Cerebellar nuclear complex (tissue), 1 donor: ENCODE measurements around the gene ANAPC2.
A peak's percentile ranks its signal among the peaks of the same experiment; 100 is the strongest.

ENCODE experiments used
- DNase-seq, 2 experiments: peaks; one replicate each; lab custom pipeline; 2025; lab: John Stamatoyannopoulos, UW

ANAPC2 gene

GRCh38 chr9:137215196-137215986 is 27.0 kb upstream of the ANAPC2 start:
- no peak for DNase-seq

DNA sequence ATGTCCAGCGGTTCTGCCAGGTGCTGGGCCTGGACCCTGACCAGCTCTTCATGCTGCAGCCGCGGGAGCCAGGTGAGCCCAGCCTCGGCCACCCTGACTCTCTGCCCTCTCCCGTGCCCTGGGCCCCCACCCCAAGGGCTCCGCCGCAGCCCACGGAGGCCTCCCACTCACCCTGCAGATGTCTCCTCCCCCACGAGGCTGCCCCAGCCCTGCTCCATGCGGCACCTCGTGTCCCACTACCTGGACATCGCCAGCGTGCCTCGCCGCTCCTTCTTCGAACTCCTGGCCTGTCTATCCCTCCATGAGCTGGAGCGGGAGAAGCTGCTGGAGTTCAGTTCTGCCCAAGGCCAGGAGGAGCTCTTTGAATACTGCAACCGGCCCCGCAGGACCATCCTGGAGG is 26.3 kb upstream of the ANAPC2 start:
- DNase-seq: no peak

DNA sequence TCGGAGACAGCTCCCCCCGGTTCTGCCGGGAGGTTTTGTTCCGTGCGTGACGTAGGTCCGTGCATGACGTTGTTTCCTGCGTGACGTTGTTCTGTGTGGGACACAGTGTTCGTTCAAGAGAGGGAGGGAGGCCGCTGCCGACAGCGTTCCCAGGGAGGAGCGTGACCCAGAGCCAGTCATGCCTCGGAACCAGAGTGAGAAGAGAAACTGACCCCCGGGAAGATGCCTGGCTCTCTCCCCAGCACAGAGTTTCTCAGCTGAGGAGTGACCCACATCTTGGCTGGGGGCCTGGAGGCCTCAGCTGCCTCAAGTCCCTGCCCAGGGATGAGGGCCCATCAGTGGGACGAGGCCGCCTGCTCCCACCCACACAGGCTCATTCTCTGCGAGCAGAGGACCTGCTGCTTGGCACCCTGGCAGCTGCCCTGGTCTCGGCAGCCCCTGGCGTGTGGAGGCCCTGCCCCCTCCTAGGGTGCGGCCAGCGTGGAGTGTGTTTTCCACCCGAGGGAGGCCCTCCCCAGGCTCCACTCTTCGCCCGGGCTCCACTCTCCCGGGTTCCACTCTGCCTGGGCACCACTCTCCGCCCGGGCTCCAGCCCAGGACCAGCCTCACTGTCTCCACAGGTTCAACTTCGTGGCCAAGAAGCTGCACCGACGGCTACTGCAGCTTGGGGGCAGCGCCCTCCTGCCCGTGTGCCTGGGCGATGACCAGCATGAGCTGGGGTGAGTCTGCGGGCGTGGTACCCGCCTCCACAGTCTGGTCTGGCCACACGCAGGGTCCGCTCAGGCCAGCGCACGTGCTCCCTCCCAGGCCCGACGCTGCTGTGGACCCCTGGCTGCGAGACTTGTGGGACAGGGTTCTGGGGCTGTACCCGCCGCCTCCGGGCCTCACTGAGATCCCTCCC is 25.1 kb upstream of the ANAPC2 start:
- DNase-seq: no peak

- no peak for DNase-seq
Observed at GRCh38 chr9:137212520-137212919, 24.2 kb upstream of the ANAPC2 start.

DNA sequence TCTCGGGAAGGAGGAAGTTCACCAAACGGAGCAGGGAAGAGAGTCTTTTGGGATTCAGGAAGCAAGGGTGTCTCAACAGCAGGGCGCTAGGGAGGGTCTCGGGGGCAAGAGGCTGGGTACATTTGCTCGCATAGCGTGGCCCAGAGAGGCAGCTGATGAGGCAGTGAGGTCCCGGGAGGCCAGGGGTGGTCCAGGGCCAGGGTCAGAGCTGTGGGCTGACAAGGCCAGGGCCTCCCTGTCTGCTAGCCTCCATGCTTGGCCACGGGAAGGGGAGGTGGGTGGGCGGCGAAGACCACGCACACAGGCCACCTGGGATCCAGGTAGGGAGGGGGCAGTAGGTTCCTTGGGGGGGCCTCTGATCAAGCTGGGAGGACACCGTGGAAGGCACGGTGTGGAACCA is 23.2 kb upstream of the ANAPC2 start:
- no peak for DNase-seq

DNA sequence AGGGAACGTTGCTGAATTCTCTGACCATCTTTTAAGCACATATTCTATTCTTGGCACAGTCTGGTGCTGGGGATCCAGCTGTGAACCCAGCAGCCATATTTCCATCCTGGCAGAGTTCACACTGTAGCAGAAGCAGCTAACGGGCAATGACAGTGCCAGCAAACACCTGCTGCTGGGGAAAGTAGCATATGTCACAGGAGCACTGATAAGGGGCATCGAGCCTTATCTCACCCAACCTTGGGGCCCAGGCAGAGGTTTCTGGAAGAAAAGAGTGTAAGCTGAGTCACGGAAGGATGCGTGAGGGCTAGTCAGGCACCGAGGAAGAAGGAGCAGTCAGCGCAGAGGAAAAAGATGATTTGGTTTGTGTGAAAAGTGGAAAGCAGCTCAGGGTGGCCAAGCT is 18.2 kb upstream of the ANAPC2 start:
- no peak for DNase-seq

- DNase-seq: peak in 1 of 2 experiments; percentile 71
Observed at GRCh38 chr9:137205126-137206069, 17.0 kb upstream of the ANAPC2 start, which contains the start of the genes NDOR1 and TMEM203. Gene NDOR1, plus strand, starts transcription at chr9:137205700. Its CDS starts 78 bp downstream, at chr9:137205778. Gene TMEM203, minus strand, starts transcription at chr9:137205648. Its CDS starts 234 bp downstream, at chr9:137205414.

- DNase-seq: no peak
Observed at GRCh38 chr9:137204731-137205125, 16.4 kb upstream of the ANAPC2 start.

DNA sequence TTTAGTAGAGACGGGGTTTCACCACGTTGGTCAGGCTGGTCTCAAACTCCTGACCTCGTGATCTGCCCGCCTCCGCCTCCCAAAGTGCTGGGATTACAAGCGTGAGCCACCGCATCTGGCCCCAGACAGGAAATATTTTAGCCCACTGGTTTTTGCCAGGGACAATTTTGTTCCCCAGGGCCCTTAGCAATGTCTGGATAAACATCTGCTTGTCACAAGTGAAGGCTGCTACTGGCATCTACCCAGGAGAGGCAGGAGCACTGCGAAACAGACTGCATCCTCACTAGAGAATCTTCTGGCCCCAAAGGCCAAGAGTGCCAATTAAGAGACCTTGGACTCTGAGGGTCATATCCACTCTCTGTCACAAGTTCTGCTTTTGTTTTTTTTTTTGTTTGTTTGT is 14.6 kb upstream of the ANAPC2 start:
- no peak for DNase-seq

GRCh38 chr9:137201205-137201868 is 13.0 kb upstream of the ANAPC2 start:
- no peak for DNase-seq

GRCh38 chr9:137200311-137201204 is 12.2 kb upstream of the ANAPC2 start, which contains the start of gene TPRN:
Gene TPRN, minus strand, starts transcription at chr9:137200741. Its CDS starts 30 bp downstream, at chr9:137200711.
- peak; percentile 97 to 98 for DNase-seq

DNA sequence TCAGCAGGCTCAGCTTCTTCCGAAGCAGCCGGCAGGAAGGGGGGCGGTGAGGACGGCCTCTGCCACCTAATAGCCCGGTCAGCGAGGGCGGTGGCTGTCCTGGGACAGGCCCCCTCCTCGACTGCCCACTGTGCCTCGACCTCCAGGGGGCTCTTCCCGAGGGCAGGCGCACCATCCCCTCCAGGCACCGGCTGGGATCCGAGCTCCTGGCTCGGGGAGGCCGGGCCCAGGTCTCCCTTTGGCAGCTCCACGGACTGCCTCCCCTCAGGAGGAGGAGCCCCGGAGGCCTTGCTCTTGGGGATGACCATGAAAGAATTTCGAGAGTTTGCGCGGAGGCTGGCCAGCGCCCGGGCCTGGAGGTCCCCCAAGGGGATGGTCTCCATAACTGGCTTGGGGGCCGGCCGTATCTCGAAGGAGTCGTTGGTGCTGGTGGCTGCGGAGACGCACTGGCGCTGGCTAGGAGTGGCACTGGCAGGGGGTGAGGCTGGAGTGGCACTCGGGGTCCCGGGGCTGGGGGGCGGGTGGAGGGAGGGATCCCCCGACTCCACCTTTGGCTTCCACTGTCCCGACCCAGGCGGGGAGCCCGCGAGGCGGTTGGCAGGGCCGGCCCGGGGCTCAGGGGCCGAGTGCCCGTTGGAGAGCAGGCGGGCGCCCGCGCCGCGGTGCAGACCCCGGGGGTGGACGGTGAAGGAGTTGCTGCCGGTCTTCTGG is 11.2 kb upstream of the ANAPC2 start:
- no peak for DNase-seq

DNA sequence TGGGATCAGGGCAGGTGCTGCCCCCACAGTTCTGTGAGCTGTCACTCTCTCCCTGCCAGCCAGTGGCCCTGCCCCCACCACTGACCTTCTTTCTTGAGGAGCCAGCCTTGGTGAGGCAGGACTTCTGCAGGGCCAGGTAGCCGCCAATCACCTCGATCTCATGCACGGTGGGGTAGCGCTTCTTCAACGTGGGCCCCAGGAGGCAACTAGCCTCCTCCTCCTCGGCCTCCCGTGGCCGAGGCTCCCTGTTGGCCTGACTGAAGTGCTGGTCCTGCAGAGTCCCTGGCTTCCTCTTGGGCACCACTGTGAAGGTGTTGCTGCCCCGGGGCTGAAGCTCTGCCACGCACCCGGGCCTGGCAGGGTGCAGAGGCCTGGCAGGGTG is 10.5 kb upstream of the ANAPC2 start:
- DNase-seq: peak in 1 of 2 experiments; percentile 51

DNA sequence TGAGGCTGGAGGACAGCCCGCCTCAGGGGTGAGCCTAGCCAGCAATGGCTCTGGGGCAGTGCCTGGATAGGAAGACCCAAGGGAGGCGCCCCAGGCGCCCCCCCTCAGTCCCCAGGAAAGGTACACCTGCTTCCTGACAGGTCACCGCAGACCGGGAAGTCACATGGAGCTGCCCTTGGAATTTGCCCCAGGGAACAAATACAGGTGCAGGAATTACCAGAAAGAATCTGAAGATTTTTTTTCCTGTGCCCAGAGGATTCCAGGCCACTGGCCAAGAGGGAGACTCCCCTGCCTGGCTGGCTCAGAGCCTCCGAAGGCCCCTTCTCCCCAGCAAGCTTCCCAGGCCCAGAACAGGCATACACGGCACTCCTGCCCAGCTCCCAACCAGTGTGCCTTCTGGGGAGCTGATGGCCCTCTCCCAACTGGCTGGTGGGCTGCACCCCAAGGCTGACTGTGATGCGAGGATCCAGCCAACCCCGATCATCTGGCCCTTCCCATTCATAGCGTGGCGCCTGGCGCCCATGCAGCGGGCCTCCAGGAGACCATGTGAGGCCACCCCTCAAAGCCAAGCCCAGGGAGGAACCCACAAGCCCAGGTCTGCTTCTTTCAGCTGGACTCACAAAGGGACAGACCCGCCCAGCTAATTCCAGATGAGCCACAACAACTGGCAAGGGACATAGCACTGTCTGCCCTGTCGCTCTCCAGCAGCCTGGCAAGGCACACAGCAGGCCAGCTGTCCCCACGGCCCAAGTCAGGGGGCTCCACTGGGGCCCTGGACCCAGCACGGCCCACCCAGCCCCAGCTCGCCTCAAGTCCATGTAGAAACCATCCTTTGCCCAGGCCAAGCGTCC is 9.9 kb upstream of the ANAPC2 start:
- DNase-seq: no peak

- no peak for DNase-seq
Observed at GRCh38 chr9:137195525-137196220, 7.3 kb upstream of the ANAPC2 start.

DNA sequence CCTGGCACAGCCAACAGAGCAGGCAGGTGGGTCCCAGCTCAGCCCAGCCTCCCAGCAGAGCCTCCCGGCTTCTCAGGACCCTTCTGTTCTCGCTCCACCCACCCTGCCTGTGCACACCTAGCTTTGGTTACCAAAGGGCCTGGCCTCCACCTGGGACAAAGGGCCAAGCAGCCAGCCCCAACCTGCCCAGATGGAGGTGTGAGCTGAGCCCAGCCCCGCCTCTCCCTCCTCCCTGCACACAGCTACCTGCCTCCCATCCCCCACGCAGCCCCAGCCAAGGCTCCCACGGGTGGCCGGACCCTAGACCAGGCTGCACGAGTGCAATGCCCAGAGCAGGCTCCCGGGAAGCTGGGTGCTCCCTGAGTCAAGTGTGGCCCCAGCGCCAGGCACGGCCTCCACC is 6.5 kb upstream of the ANAPC2 start:
- no peak for DNase-seq

GRCh38 chr9:137194388-137194787 is 6.0 kb upstream of the ANAPC2 start:
- DNase-seq: no peak

- DNase-seq: no peak
Observed at GRCh38 chr9:137193771-137194170, 5.4 kb upstream of the ANAPC2 start.
